H1 (cell line): ENCODE data around the gene SMIM1. TPM values are rescaled to one million over a fixed set of nuclear protein-coding genes. Genes with fewer than 3 reads are reported as not detected.
A peak's percentile ranks its signal among the peaks of the same experiment; 100 is the strongest.

Experiments used
- CTCF ChIA-PET: fragments of 300-600 bp; sonication (Branson Sonifier 250); formaldehyde crosslinking; loops from one replicate; lab custom pipeline; 2021; ENCODE audit not compliant: partially characterized antibody; lab: Charles Lee
- POLR2A ChIA-PET: fragments of 300-600 bp; sonication (Branson Sonifier 250); formaldehyde crosslinking; loops from one replicate; lab custom pipeline; 2021; ENCODE audit warnings: inconsistent platforms; ENCODE audit not compliant: partially characterized antibody; lab: Charles Lee
- DNase-seq, 2 experiments: peaks; one replicate each; pipeline versions ENCODE4 v3.0.0 to v3.0.0-alpha.2; 2010 to 2022; ENCODE audit warnings: low spot score in 2 of 2, low read depth in 1 of 2, mixed read lengths in 1 of 2
- FAIRE-seq: peaks from 2 replicates; lab custom pipeline; 2011; peaks lifted over from hg19 to GRCh38; lab: Jason Lieb, UNC
- H2AFZ ChIP-seq: 2 replicates; pipeline ENCODE4 v1.8.1; 2012; ENCODE audit warnings: low read length, inconsistent platforms
- H2AK5ac ChIP-seq: 2 replicates; pipeline ENCODE4 v1.6.1; 2013; ENCODE audit warnings: low read depth, low read length
- H2BK120ac ChIP-seq: replicated peaks from 2 replicates; pipeline ENCODE3; 2013; ENCODE audit warnings: low read depth, low read length, inconsistent platforms
- H2BK12ac ChIP-seq: 2 replicates; pipeline ENCODE4 v1.6.1; 2013; ENCODE audit warnings: low read depth, low read length
- H2BK15ac ChIP-seq: 2 replicates; pipeline ENCODE4 v1.6.1; 2013; ENCODE audit warnings: low read length
- H2BK20ac ChIP-seq: 2 replicates; pipeline ENCODE4 v1.6.1; 2013; ENCODE audit warnings: low read length
- H2BK5ac ChIP-seq: 2 replicates; pipeline ENCODE4 v1.6.1; 2013; ENCODE audit warnings: low read depth, low read length
- H3K14ac ChIP-seq: 2 replicates; pipeline ENCODE4 v1.6.1; 2013; ENCODE audit warnings: inconsistent platforms; ENCODE audit not compliant: insufficient read length
- H3K18ac ChIP-seq: 2 replicates; pipeline ENCODE4 v1.6.1; 2013; ENCODE audit warnings: low read length; ENCODE audit errors: extremely low read depth
- H3K23ac ChIP-seq: 2 replicates; pipeline ENCODE4 v1.6.1; 2013; ENCODE audit warnings: inconsistent platforms; ENCODE audit not compliant: insufficient read length
- H3K23me2 ChIP-seq: 2 replicates; pipeline ENCODE4 v1.6.1; 2013; ENCODE audit warnings: low read depth, low read length
- H3K27ac ChIP-seq: 2 replicates; pipeline ENCODE4 v1.6.1; 2011; ENCODE audit warnings: low read depth, low read length, inconsistent platforms
- H3K27me3 ChIP-seq, 4 experiments: replicated peaks in 1 of 4; 1 replicate in 1 of 4; 2 replicates in 3 of 4; pipeline versions ENCODE4 v1.6.1 to v1.8.1; 2011 to 2013; ENCODE audit warnings: low read length in 3 of 4, mild to moderate bottlenecking in 3 of 4, inconsistent platforms in 2 of 4, mixed read lengths in 2 of 4, moderate library complexity in 1 of 4; ENCODE audit not compliant: control insufficient read depth in 3 of 4, insufficient read depth in 3 of 4; ENCODE audit errors: extremely low read depth in 1 of 4
- H3K36me3 ChIP-seq, 4 experiments: 2 replicates each; pipeline versions ENCODE4 v1.6.1 to v1.8.1; 2011 to 2013; ENCODE audit warnings: mild to moderate bottlenecking in 4 of 4, low read length in 3 of 4, moderate library complexity in 2 of 4, control low read depth in 1 of 4, inconsistent platforms in 1 of 4; ENCODE audit not compliant: insufficient read depth in 4 of 4, control insufficient read depth in 2 of 4
- H3K4ac ChIP-seq: replicated peaks from 2 replicates; pipeline ENCODE3; 2013; ENCODE audit warnings: low read length, low read depth, mixed read lengths, inconsistent platforms; ENCODE audit not compliant: insufficient read length
- H3K4me1 ChIP-seq, 4 experiments: replicated peaks in 1 of 4; 1 replicate in 1 of 4; 2 replicates in 3 of 4; pipeline versions ENCODE4 v1.6.1 to v1.8.1; 2011 to 2013; ENCODE audit warnings: low read length in 3 of 4, inconsistent platforms in 2 of 4, mixed read lengths in 1 of 4; ENCODE audit not compliant: insufficient read depth in 4 of 4, control insufficient read depth in 3 of 4
- H3K4me2 ChIP-seq, 2 experiments: 2 replicates each; pipeline versions ENCODE4 v1.6.1 to v1.8.1; 2011 to 2013; ENCODE audit warnings: low read depth in 2 of 2, low read length in 2 of 2, control low read depth in 1 of 2, inconsistent platforms in 1 of 2, mild to moderate bottlenecking in 1 of 2; ENCODE audit not compliant: insufficient read depth in 1 of 2
- H3K4me3 ChIP-seq, 4 experiments: fragments of 200-600, 300-600 bp in 1 of 4; sonication (generic), shearing (Covaris generic), sonication (Bioruptor Twin) in 1 of 4; 2 replicates each; pipeline versions ENCODE4 v1.5.1 to v1.8.1; 2011 to 2016; ENCODE audit warnings: low read length in 4 of 4, low read depth in 3 of 4, control low read depth in 2 of 4, inconsistent platforms in 2 of 4, mild to moderate bottlenecking in 2 of 4, mixed read lengths in 1 of 4, moderate library complexity in 1 of 4; ENCODE audit not compliant: insufficient read depth in 2 of 4; ENCODE audit errors: extremely low read depth in 1 of 4
- H3K56ac ChIP-seq: replicated peaks from 2 replicates; pipeline ENCODE3; 2013; ENCODE audit warnings: low read depth, mild to moderate bottlenecking, mixed read lengths, low read length, inconsistent platforms; ENCODE audit not compliant: insufficient read length
- H3K79me1 ChIP-seq: 2 replicates; pipeline ENCODE4 v1.6.1; 2013; ENCODE audit warnings: low read depth, low read length, control low read depth
- H3K79me2 ChIP-seq, 2 experiments: 2 replicates each; pipeline versions ENCODE4 v1.6.1 to v1.8.1; 2012 to 2013; ENCODE audit warnings: low read length in 2 of 2, mild to moderate bottlenecking in 2 of 2, inconsistent platforms in 1 of 2; ENCODE audit not compliant: insufficient read depth in 2 of 2, control insufficient read depth in 1 of 2
- H3K9ac ChIP-seq, 4 experiments: replicated peaks in 1 of 4; 1 replicate in 1 of 4; 2 replicates in 3 of 4; pipeline versions ENCODE4 v1.6.1 to v1.8.1; 2011 to 2013; ENCODE audit warnings: low read depth in 3 of 4, low read length in 3 of 4, control low read depth in 2 of 4, mild to moderate bottlenecking in 2 of 4, moderate library complexity in 2 of 4, inconsistent platforms in 1 of 4; ENCODE audit errors: extremely low read depth in 1 of 4
- H3K9me3 ChIP-seq, 2 experiments: 2 replicates each; pipeline versions ENCODE4 v1.6.1 to v1.8.1; 2012 to 2013; ENCODE audit warnings: mild to moderate bottlenecking in 2 of 2, moderate library complexity in 2 of 2, control low read depth in 1 of 2, inconsistent platforms in 1 of 2, low read depth in 1 of 2, low read length in 1 of 2, mixed read lengths in 1 of 2; ENCODE audit not compliant: insufficient read depth in 2 of 2
- H4K20me1 ChIP-seq, 2 experiments: replicated peaks in 1 of 2; 2 replicates each; pipeline versions ENCODE3 to v1.8.1; 2011 to 2013; ENCODE audit warnings: inconsistent platforms in 2 of 2, low read length in 2 of 2, mild to moderate bottlenecking in 1 of 2; ENCODE audit not compliant: insufficient read depth in 2 of 2, control insufficient read depth in 1 of 2
- H4K5ac ChIP-seq: 2 replicates; pipeline ENCODE4 v1.6.1; 2013; ENCODE audit warnings: low read length, low read depth, mixed read lengths, inconsistent platforms; ENCODE audit not compliant: insufficient read length
- H4K8ac ChIP-seq: 2 replicates; pipeline ENCODE4 v1.8.0; 2013; ENCODE audit warnings: mild to moderate bottlenecking, moderate library complexity, low read length, inconsistent platforms; ENCODE audit not compliant: insufficient read depth; ENCODE audit errors: extremely low read depth
- H4K91ac ChIP-seq: replicated peaks from 2 replicates; pipeline ENCODE3; 2013; ENCODE audit warnings: low read length, mixed read lengths, inconsistent platforms; ENCODE audit not compliant: insufficient read length
- ASH2L ChIP-seq: fragments of 200-600, 300-600 bp; sonication (generic); IDR thresholded peaks from one replicate; pipeline ENCODE4 v1.7.1; 2017; ENCODE audit warnings: low read length
- ATF2 ChIP-seq: IDR thresholded peaks from 2 replicates; pipeline ENCODE4 v1.6.1; 2012; ENCODE audit warnings: low read length, inconsistent platforms
- CBX8 ChIP-seq: fragments of 300-800, 300-1000 bp; sonication (generic); IDR thresholded peaks from 2 replicates; pipeline ENCODE4 v1.7.1; 2016; ENCODE audit warnings: low read depth, low read length, borderline replicate concordance
- CHD2 ChIP-seq: IDR thresholded peaks from 2 replicates; pipeline ENCODE4 v1.6.1; 2012; ENCODE audit warnings: low read length, improper control_type of control experiment
- EGR1 ChIP-seq: IDR thresholded peaks from 2 replicates; pipeline ENCODE4 v1.6.1; 2011; ENCODE audit warnings: low read depth, low read length, borderline replicate concordance
- FOSL1 ChIP-seq: IDR thresholded peaks from 2 replicates; pipeline ENCODE4 v1.6.1; 2011; ENCODE audit warnings: mild to moderate bottlenecking, low read depth, low read length, moderate library complexity; ENCODE audit not compliant: insufficient read depth
- KDM5A ChIP-seq: fragments of 200-600 bp; IDR thresholded peaks from 2 replicates; pipeline ENCODE4 v1.7.1; 2012; ENCODE audit warnings: mild to moderate bottlenecking, low read length, inconsistent platforms, mixed read lengths
- POLR2A ChIP-seq, 2 experiments: IDR thresholded peaks; 1 replicate in 1 of 2; 2 replicates in 1 of 2; pipeline ENCODE4 v1.6.1; 2011; ENCODE audit warnings: low read depth in 2 of 2, low read length in 2 of 2, mild to moderate bottlenecking in 2 of 2; ENCODE audit errors: control extremely low read depth in 1 of 2
- SAP30 ChIP-seq: fragments of 300-600 bp; sonication (generic); IDR thresholded peaks from 2 replicates; pipeline ENCODE4 v1.7.1; 2012; ENCODE audit warnings: low read length, moderate library complexity, mild to moderate bottlenecking, inconsistent platforms; ENCODE audit not compliant: insufficient read depth, insufficient replicate concordance
- SP2 ChIP-seq: IDR thresholded peaks from 2 replicates; pipeline ENCODE4 v1.6.1; 2012; ENCODE audit warnings: mild to moderate bottlenecking, low read length, inconsistent platforms
- YY1 ChIP-seq: IDR thresholded peaks from 2 replicates; pipeline ENCODE4 v1.6.1; 2011; ENCODE audit warnings: low read depth, mild to moderate bottlenecking, low read length
- whole genome bisulfite sequencing, 2 experiments: shearing (Covaris generic) in 1 of 2; methylation state at CpG; one replicate each; pipeline versions ENCODE4 v1.1.6 to v1.1.7; 2013 to 2015; ENCODE audit warnings: low lambda C conversion rate in 2 of 2, mixed read lengths in 2 of 2, inconsistent platforms in 1 of 2, low coverage in 1 of 2, missing lambda C conversion rate in 1 of 2; ENCODE audit not compliant: insufficient replicate concordance in 2 of 2, insufficient coverage in 1 of 2, insufficient read length in 1 of 2; ENCODE audit errors: extremely low coverage in 1 of 2, missing lambda C conversion rate in 1 of 2; 5-methylcytosine and 5-hydroxymethylcytosine counted together
- polyA plus RNA-seq, 7 experiments: library from polyadenylated mRNA; depleted of rRNA in 3 of 7; stranded (reverse) in 5 of 7; unstranded in 2 of 7; fragments of >200 nt in 5 of 7; fragments of 200-250 nt in 2 of 7; gene quantifications; 1 replicate in 5 of 7; 2 replicates in 1 of 7; 4 replicates in 1 of 7; pipeline versions ENCODE4 v1.2.1 to v1.2.3, GENCODE V29; 2011 to 2013; ENCODE audit warnings: missing spikeins in 2 of 7, mixed read lengths in 2 of 7
- total RNA-seq: library from RNA; stranded (reverse); fragmentation: NEBNext Ultra II Directional; extraction: Animal tissue kit (Norgen Biotek cat#: 25700); gene quantifications from 2 replicates; pipeline ENCODE4 v1.2.1, GENCODE V29; 2021

SMIM1 gene
- total and polyA plus RNA-seq, 2 of the 8 experiments (the other 6 are each of a cell fraction or from before 2014, with no cell fraction given) = 7.7 to 9.7 TPM

- H3K14ac ChIP-seq = no peak overlapping the region
- peak overlapping the region in 1 of 2 experiments; percentile 76; a peak in 1 of 4 replicates for H3K4me2 ChIP-seq
- DNase-seq (no peak), FAIRE-seq (no peak)
- H2AK5ac ChIP-seq = peak overlapping the region; percentile 39; the same call in 1 of the 2 replicates
- 0 out of 2 replicates have a peak overlapping the region, but pooled peaks have one; percentile 9 for H2BK12ac ChIP-seq
- peaks cover 0 to 35% (median 13%) of the 10 kb centered on the region in 4 experiments; a peak in 6 of 7 replicates for H3K4me1 ChIP-seq
- no peaks in the 10 kb centered on the region for H3K79me2 ChIP-seq
- peaks cover 2 to 13% of the 10 kb centered on the region in 2 experiments for H4K20me1 ChIP-seq
- no peak overlapping the region for H2BK120ac ChIP-seq
- no peak overlapping the region for H4K5ac ChIP-seq
- H4K8ac ChIP-seq = no peak overlapping the region; the same call in 1 of the 2 replicates
- H3K27me3 ChIP-seq = no peaks in the 10 kb centered on the region
- no peaks in the 10 kb centered on the region for H3K36me3 ChIP-seq
- no peak overlapping the region for H3K56ac ChIP-seq
- peak overlapping the region; percentile 72; the same call in 1 of the 2 replicates for H2BK15ac ChIP-seq
- no peaks in the 10 kb centered on the region; the same call in 1 of the 2 replicates for H3K79me1 ChIP-seq
- 86% methylated on average over 16 of the region's 16 CpGs; no CpG with 5 or more reads in 1 of the 2 experiments for WGBS, 2 experiments
- no peak overlapping the region for H2BK20ac ChIP-seq
- H3K4me3 ChIP-seq = no peak overlapping the region
- H3K27ac ChIP-seq = no peak overlapping the region
- peaks cover 11% of the 10 kb centered on the region; the same call in 1 of the 2 replicates for H3K23me2 ChIP-seq
- no peak overlapping the region for H3K18ac ChIP-seq
- CTCF ChIA-PET = interaction anchor here (1.1 to 3.4 kb wide), 6 partner anchors 12 to 78 kb away, joined by 3 to 15 read pairs (median 6); partner anchors contain the start of gene LRRC47
- H2BK5ac ChIP-seq = no peak overlapping the region; the same call in 1 of the 2 replicates
- no peak overlapping the region for H4K91ac ChIP-seq
- POLR2A ChIA-PET = interaction anchor here (0.8 to 2.0 kb wide), 3 partner anchors 14 to 27 kb away, joined by 3 to 7 read pairs (median 4); no protein-coding TSS in a partner anchor
- no peak overlapping the region for H3K23ac ChIP-seq
- peak overlapping the region; percentile 72 for H3K4ac ChIP-seq
- H3K9me3 ChIP-seq = no peaks in the 10 kb centered on the region
- no peak overlapping the region for H2AFZ ChIP-seq
- no peak overlapping the region for H3K9ac ChIP-seq
- TF ChIP-seq POLR2A (IDR thresholded peaks at IDR 0.05; ENCODE audit: control extremely low read depth in 1 of 2, low read depth in 2 of 2, low read length in 2 of 2) (no peak), SP2 (no peak), YY1 (no peak), KDM5A (no peak), SAP30 (no peak), ATF2 (no peak), CBX8 (no peak), CHD2 (no peak), FOSL1 (no peak), EGR1 (no peak), ASH2L (no peak)
Observed at GRCh38 chr1:3773572-3774275, 1.2 kb downstream of the SMIM1 start.
